Activated naive CD4-positive, alpha-beta T cell treated with anti-CD3 and anti-CD28 coated beads, Interleukin-2, amount 50 U/mL, for 72 hours (primary cell): Measurements from ENCODE around the gene GLI3. TPM values are rescaled to one million over a fixed set of nuclear protein-coding genes. Genes with fewer than 3 reads are reported as not detected.

Experiments
- ATAC-seq, 2 donors: fragments of 150-1000 bp; cut with Tn5 transposase; 2 replicates each; pipeline ENCODE4 v1.10.0; 2021; ENCODE audit warnings: mild to moderate bottlenecking in 2 of 2, moderate library complexity in 2 of 2
- DNase-seq, 2 donors: peaks; one replicate each; pipeline ENCODE4 v3.0.0; 2021 to 2022; ENCODE audit warnings: low spot score in 2 of 2
- H3K27ac Mint-ChIP-seq, 2 donors: one replicate each; pipeline ENCODE4 v1.8.0; 2022; ENCODE audit warnings: mild to moderate bottlenecking in 2 of 2, mixed read lengths in 2 of 2
- H3K36me3 Mint-ChIP-seq, 2 donors: one replicate each; pipeline ENCODE4 v1.8.0; 2022; ENCODE audit warnings: mixed read lengths in 2 of 2
- H3K9me3 Mint-ChIP-seq, 2 donors: one replicate each; pipeline ENCODE4 v1.8.0; 2022; ENCODE audit warnings: mixed read lengths in 2 of 2
- total RNA-seq, 2 donors: library from RNA; stranded (reverse); gene quantifications; one replicate each; pipeline ENCODE4 v1.2.3, GENCODE V29; 2022

GLI3 gene
- total RNA-seq, 2 donors from 2014 or later = 0.14 to 0.64 TPM

DNA sequence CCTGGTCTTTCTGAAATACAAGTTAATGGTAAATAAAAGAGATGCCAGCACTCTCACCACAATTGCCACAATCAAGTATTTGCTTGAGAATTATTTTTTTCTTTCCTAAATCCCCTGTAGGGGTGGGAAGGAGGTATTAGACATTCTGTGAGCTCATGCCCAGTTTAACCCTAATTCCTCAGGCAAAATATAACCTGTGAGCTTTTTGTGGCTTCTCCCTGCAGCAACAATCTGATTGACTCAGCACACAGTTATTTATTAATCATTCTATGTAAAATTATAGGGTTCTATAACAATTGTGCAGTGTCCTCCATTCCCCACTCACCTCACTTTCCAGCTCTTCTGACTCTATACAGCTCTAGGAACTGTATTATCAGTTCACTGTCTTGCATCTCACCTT, 66.3 kb downstream of the GLI3 start:
- Mint-ChIP-seq H3K9me3 (no peaks in the 10 kb centered on the region), H3K36me3 (no peaks in the 10 kb centered on the region), H3K27ac (no peak overlapping the region)
- no peak for ATAC-seq
- DNase-seq = no peak

DNA sequence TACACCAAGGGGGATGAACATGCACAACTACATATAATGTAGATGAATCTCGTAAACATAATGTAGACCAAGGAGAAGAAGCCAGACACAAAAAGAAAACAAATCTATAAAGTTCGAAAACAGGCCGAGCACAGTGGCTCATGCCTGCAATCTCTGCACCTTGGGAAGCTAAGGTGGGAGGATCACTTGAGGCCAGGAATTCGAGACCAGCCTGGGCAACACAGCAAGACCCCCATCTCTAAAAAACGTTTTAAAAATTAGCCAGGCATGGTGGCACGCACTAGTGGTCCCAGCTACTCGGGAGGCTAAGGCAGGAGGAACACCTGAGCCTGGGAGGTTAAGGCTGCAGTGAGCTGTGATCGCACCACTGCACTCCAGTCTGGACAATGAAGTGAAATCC, 68.5 kb downstream of the GLI3 start:
- no peaks in the 10 kb centered on the region for H3K9me3 Mint-ChIP-seq
- no peak for ATAC-seq
- H3K36me3 Mint-ChIP-seq = no peaks in the 10 kb centered on the region
- DNase-seq = no peak
- no peak overlapping the region for H3K27ac Mint-ChIP-seq

DNA sequence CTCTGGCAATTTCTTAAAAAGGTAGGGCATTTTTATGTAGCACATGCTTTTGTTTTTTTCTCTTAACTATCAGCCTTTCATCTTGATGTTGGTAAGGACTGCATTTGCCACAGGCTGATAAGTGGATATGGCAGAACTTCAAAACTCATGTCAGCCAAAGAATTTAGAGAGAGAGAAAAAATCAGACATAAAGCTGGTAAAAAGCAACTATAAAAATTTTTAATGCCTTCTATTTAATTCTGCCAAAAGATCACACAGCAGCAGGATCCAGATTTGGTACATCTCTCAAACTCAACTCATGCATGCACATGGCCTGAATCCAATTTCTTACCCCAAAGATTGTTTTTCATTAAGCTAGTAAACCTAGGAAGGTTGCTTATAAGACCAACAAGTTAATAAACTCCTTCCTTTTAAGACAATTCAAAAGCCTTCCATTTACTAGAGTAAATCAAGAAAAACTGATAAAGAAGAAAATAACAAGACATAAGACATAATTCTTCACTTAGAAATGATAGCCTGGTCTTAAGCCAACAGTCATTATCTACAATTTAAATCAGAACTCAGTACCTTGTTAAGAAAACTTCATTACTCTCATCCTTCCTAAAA, 69.3 kb downstream of the GLI3 start:
- H3K36me3 Mint-ChIP-seq = no peaks in the 10 kb centered on the region
- no peak overlapping the region for H3K27ac Mint-ChIP-seq
- no peaks in the 10 kb centered on the region for H3K9me3 Mint-ChIP-seq
- DNase-seq = no peak
- ATAC-seq = no peak

DNA sequence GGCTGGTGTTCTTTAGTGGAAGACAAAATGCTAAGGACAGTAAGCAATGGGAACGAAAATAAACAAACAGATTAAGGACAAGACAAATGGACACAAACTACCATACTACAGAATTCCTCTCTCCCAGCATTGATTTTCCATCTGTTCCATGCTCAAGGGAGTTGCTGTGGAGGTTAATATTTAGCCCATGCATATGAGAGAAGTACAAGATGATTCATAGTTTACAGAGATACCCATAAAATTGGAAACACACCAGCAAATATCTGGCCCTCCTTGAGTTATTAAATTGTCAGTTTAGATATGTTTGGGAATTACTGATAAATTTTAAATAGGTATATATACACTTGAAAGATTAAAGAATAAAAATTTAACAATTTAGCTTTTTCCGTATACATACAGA, 69.8 kb downstream of the GLI3 start:
- H3K27ac Mint-ChIP-seq = no peak overlapping the region
- no peaks in the 10 kb centered on the region for H3K36me3 Mint-ChIP-seq
- no peak for ATAC-seq
- no peak for DNase-seq
- no peaks in the 10 kb centered on the region for H3K9me3 Mint-ChIP-seq

DNA sequence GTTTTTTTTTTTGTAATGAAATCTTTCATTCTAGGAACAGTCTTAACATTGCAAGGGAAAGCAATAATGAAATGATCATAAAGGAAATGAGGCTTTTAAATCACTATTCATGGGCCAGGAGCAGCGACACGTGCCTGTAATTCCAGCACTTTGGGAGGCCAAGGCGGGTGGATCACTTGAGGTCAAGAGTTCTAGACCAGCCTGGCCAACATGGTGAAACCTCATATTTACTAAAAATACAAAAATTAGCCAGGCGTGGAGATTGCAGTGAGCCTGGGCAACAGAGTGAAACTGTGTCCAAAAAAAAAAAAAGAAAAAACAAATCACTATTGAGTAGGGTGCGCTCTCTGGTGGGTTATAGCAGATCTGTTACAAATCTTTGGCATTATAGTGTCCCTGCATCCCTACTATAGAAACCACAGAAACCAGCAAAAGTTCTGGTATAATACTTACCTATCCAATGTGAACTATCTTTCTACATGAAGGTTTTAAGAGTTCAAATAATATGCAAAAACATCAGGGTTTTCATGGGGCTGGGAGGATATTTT, 72.1 kb downstream of the GLI3 start:
- Mint-ChIP-seq H3K27ac (no peak overlapping the region), H3K36me3 (no peaks in the 10 kb centered on the region), H3K9me3 (no peaks in the 10 kb centered on the region)
- ATAC-seq (no peak), DNase-seq (no peak)

GRCh38 chr7:42162560-42163325, 74.3 kb downstream of the GLI3 start:
- DNase-seq (no peak), ATAC-seq (no peak)
- H3K36me3 Mint-ChIP-seq = no peaks in the 10 kb centered on the region
- no peaks in the 10 kb centered on the region for H3K9me3 Mint-ChIP-seq
- no peak overlapping the region for H3K27ac Mint-ChIP-seq

GRCh38 chr7:42161719-42162118, 75.3 kb downstream of the GLI3 start:
- no peak for ATAC-seq
- H3K36me3 Mint-ChIP-seq = no peaks in the 10 kb centered on the region
- H3K27ac Mint-ChIP-seq = no peak overlapping the region
- H3K9me3 Mint-ChIP-seq = no peaks in the 10 kb centered on the region
- DNase-seq = no peak

GRCh38 chr7:42161110-42161509, 75.9 kb downstream of the GLI3 start:
- ATAC-seq (no peak), DNase-seq (no peak)
- H3K9me3 Mint-ChIP-seq = no peaks in the 10 kb centered on the region
- H3K27ac Mint-ChIP-seq = no peak overlapping the region
- H3K36me3 Mint-ChIP-seq = no peaks in the 10 kb centered on the region

- Mint-ChIP-seq H3K9me3 (no peaks in the 10 kb centered on the region), H3K36me3 (no peaks in the 10 kb centered on the region)
Measured at GRCh38 chr7:42159130-42159529, 77.9 kb downstream of the GLI3 start.

GRCh38 chr7:42156967-42157721, 79.9 kb downstream of the GLI3 start:
- Mint-ChIP-seq H3K27ac (no peak overlapping the region), H3K36me3 (no peaks in the 10 kb centered on the region), H3K9me3 (no peaks in the 10 kb centered on the region)
- no peak for ATAC-seq
- no peak for DNase-seq

More at GRCh38 chr7:42159130-42159529, 77.9 kb downstream of the GLI3 start:
- ATAC-seq = no peak
- no peak for DNase-seq
- H3K27ac Mint-ChIP-seq = no peak overlapping the region

- Mint-ChIP-seq H3K27ac (no peak overlapping the region), H3K36me3 (no peaks in the 10 kb centered on the region), H3K9me3 (no peaks in the 10 kb centered on the region)
- ATAC-seq (no peak), DNase-seq (no peak)
Measured at GRCh38 chr7:42156291-42156865, 80.6 kb downstream of the GLI3 start.

DNA sequence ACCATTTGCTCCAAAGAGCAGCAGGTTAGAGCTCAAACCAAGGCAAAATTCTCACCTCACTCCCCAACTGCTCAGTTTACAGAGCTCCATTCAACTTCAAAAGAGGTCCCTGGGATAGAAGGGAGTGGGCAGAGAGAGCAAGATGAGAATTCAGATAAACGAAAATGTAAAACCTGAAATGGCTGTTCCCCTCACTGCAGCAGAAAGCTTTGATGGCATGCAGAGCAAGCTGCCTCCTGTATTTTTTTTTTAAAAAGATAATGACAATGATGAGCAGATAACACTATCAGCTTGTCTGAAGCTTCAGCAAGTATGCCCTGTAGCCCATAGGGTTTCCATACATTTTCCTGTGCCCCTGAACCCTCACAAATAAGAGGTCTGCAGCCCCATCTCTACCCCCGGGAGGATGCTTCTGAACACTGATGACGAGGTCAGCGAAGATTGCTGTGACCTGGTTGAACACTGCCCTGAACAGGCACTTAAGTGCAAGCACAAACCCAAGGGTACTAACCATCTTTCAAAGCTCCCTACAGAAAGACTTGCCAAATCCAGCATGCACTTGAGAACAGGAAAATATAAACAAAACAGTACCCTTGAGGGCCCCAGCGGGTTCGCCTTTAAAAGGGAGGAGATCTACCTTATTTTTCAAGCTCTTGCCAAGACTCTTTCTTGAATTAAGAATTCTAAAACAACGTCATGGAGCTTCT, 81.3 kb downstream of the GLI3 start:
- Mint-ChIP-seq H3K36me3 (no peaks in the 10 kb centered on the region), H3K9me3 (no peaks in the 10 kb centered on the region), H3K27ac (no peak overlapping the region)
- ATAC-seq (no peak), DNase-seq (no peak)

GRCh38 chr7:42154173-42154572, 82.8 kb downstream of the GLI3 start:
- no peaks in the 10 kb centered on the region for H3K9me3 Mint-ChIP-seq
- no peak for DNase-seq

DNA sequence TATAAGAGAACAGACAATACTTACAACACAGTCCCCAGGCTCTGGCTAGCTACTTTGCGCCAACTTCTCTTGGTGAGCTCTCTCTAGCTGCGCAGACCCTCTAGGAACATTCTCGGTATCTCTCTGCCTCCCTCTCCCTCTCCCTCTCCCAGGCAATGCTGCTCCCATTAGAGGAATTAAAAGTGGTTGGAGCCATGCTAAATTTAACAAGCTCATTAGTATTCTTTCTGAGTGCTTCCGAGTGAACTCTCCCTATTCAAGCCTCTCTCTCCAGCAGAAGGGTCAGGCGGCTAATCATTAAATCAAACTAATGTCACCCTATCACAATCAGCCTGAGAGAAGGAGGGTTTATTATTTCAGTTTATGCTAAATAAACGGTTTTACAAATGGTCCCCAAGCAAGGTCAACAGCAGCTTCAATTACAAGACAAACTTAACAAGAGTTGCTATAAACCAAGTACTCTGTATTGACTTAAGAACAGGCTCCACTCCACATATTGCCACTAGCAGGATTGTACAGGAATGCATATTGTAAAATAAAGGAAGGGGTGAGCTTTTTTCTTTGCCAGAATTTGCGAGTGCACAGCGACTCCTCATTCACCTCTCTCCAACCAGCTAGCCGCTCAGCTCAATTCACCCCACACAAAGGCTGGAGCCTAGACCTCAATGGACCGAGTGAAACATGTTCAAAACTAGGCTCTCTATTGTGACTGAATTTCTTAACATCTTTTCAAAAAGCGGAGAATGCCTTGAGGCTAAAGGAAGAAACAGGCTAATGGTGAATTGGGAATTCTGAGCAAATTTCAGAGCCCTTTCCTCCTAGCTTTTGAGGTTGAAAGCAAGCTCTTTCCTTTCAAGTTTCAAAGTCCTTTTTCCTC, 84.4 kb downstream of the GLI3 start:
- Mint-ChIP-seq H3K27ac (no peak overlapping the region), H3K9me3 (no peaks in the 10 kb centered on the region), H3K36me3 (no peaks in the 10 kb centered on the region)
- DNase-seq = no peak
- no peak for ATAC-seq

More at GRCh38 chr7:42154173-42154572, 82.8 kb downstream of the GLI3 start:
- Mint-ChIP-seq H3K27ac (no peak overlapping the region), H3K36me3 (no peaks in the 10 kb centered on the region)
- ATAC-seq = no peak

DNA sequence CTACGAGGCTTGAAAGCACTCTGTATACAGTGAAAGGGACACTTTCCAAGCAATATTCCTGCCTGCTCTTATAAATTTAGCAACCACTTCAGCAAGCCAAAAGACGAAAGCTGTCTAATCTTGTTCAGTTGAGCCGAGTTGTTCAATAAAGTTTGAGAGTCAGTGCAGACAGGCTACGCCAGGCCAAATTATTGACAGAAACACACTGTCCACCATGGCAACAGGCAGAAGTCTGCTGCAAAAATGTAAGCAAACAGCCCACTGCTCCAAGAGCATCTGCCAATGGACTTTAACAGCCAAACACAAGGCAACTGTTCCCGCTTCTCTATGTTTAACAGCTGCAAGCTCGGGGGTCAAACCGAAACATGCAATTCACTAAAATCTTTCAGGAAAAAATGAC, 85.7 kb downstream of the GLI3 start:
- no peak for DNase-seq
- no peak for ATAC-seq
- Mint-ChIP-seq H3K36me3 (no peaks in the 10 kb centered on the region), H3K27ac (no peak overlapping the region), H3K9me3 (no peaks in the 10 kb centered on the region)

DNA sequence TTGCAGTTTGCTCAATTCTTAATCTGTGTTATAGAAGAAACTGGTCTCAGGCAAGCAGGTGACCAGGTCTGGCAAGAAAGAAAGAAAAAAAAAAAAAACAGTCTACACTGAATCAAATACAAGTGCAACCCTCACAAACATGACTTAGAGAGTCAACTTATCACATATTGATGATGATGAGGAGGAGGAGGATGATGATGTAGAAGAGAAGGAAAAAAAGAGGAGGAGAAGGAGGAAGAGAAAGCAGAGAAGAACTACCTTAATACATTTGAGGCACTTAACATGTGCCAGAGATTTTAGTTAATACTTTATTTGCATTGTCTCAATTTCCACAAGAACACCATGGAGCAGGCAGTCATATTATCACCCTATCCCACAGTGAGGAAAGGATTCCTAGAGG, 91.5 kb downstream of the GLI3 start:
- no peak overlapping the region for H3K27ac Mint-ChIP-seq
- H3K9me3 Mint-ChIP-seq = no peaks in the 10 kb centered on the region
- no peak for ATAC-seq
- DNase-seq = no peak
- H3K36me3 Mint-ChIP-seq = no peaks in the 10 kb centered on the region
